Endothelial cell of umbilical vein (primary cell): ENCODE data around the gene ADTRP. TPM values are rescaled to one million over a fixed set of nuclear protein-coding genes. Genes with fewer than 3 reads are reported as not detected.

Source experiments
- BruUV-seq: library from RNA; stranded (reverse); fragments of 400-500 nt; replicated peaks from 2 replicates; lab custom pipeline; 2021; lab: Mats Ljungman, UMichigan
- CTCF ChIA-PET: fragments of 300-600, 350-600 bp; sonication (Branson Sonifier 250); formaldehyde crosslinking; loops from one replicate; lab custom pipeline; 2021; ENCODE audit warnings: antibody characterized with exemption, inconsistent platforms; lab: Charles Lee
- POLR2A ChIA-PET: fragments of 300-600, 350-600 bp; sonication (Branson Sonifier 250); formaldehyde crosslinking; loops from one replicate; lab custom pipeline; 2021; ENCODE audit warnings: antibody characterized with exemption, inconsistent platforms; lab: Charles Lee
- DNase-seq: peaks from one replicate; pipeline ENCODE4 v3.0.0-alpha.2; 2011; ENCODE audit warnings: low read depth, low spot score
- FAIRE-seq: peaks from 2 replicates; lab custom pipeline; 2011; peaks lifted over from hg19 to GRCh38; lab: Jason Lieb, UNC
- H2AFZ ChIP-seq: 2 replicates; pipeline ENCODE4 v1.6.0; 2012; ENCODE audit warnings: low read depth, low read length, control low read depth, inconsistent platforms
- H3K27ac ChIP-seq: 2 replicates; pipeline ENCODE4 v1.5.1; 2011; ENCODE audit warnings: low read depth, mild to moderate bottlenecking, control low read depth, low read length, moderate library complexity; ENCODE audit not compliant: insufficient read depth
- H3K27me3 ChIP-seq, 2 experiments: 2 replicates each; pipeline versions ENCODE4 v1.6.0 to v1.6.1; 2011; ENCODE audit warnings: low read length in 2 of 2, mixed read lengths in 1 of 2; ENCODE audit not compliant: control insufficient read depth in 2 of 2, insufficient read depth in 2 of 2
- H3K36me3 ChIP-seq, 2 experiments: 2 replicates in 1 of 2; 3 replicates in 1 of 2; pipeline ENCODE4 v1.5.1; 2011; ENCODE audit warnings: low read length in 2 of 2, mild to moderate bottlenecking in 1 of 2, moderate library complexity in 1 of 2; ENCODE audit not compliant: control insufficient read depth in 2 of 2, insufficient read depth in 2 of 2; ENCODE audit errors: extremely low read depth in 1 of 2
- H3K4me1 ChIP-seq: 3 replicates; pipeline ENCODE4 v1.5.1; 2011; ENCODE audit warnings: mild to moderate bottlenecking, low read length; ENCODE audit not compliant: control insufficient read depth, insufficient read depth; ENCODE audit errors: extremely low read depth
- H3K4me2 ChIP-seq: 2 replicates; pipeline ENCODE4 v1.6.1; 2011; ENCODE audit warnings: low read length, control low read depth, mixed read lengths; ENCODE audit not compliant: insufficient read depth
- H3K4me3 ChIP-seq, 3 experiments: fragments of 200-600 bp in 1 of 3; sonication (generic), shearing (Covaris generic) in 1 of 3; replicated peaks in 1 of 3; 2 replicates each; pipeline ENCODE4 v1.5.1; 2011 to 2016; ENCODE audit warnings: control low read depth in 3 of 3, low read length in 3 of 3, mild to moderate bottlenecking in 2 of 3, inconsistent platforms in 1 of 3, low read depth in 1 of 3, moderate library complexity in 1 of 3; ENCODE audit not compliant: insufficient read depth in 1 of 3
- H3K79me2 ChIP-seq: 2 replicates; pipeline ENCODE4 v1.6.0; 2012; ENCODE audit warnings: low read length, inconsistent platforms; ENCODE audit not compliant: control insufficient read depth, insufficient read depth
- H3K9ac ChIP-seq: replicated peaks from 2 replicates; pipeline ENCODE3; 2011; ENCODE audit warnings: low read length, control low read depth; ENCODE audit not compliant: insufficient read depth; ENCODE audit errors: extremely low read depth
- H3K9me1 ChIP-seq: replicated peaks from 3 replicates; pipeline ENCODE4 v1.6.0; 2011; ENCODE audit warnings: mild to moderate bottlenecking, low read length; ENCODE audit not compliant: control insufficient read depth, insufficient read depth; ENCODE audit errors: extremely low read depth
- H3K9me3 ChIP-seq: replicated peaks from 2 replicates; pipeline ENCODE4 v1.5.1; 2012; ENCODE audit warnings: low read length, inconsistent platforms; ENCODE audit not compliant: control insufficient read depth, insufficient read depth
- H4K20me1 ChIP-seq: replicated peaks from 2 replicates; pipeline ENCODE3; 2011; ENCODE audit warnings: mild to moderate bottlenecking, low read length; ENCODE audit not compliant: control insufficient read depth, insufficient read depth; ENCODE audit errors: extremely low read depth
- CTCF ChIP-seq, 2 donors: IDR thresholded peaks; 1 replicate in 1 of 2; 2 replicates in 1 of 2; pipeline ENCODE4 v1.5.1; 2011; ENCODE audit warnings: low read length in 2 of 2, mild to moderate bottlenecking in 2 of 2, moderate library complexity in 2 of 2, control low read depth in 1 of 2, inconsistent platforms in 1 of 2, low read depth in 1 of 2; ENCODE audit not compliant: insufficient read depth in 1 of 2; ENCODE audit errors: extremely low read depth in 1 of 2
- EZH2 ChIP-seq: IDR thresholded peaks from 2 replicates; pipeline ENCODE4 v1.6.1; 2012; ENCODE audit warnings: borderline replicate concordance, low read depth, mild to moderate bottlenecking, moderate library complexity, low read length, inconsistent platforms; ENCODE audit not compliant: severe bottlenecking
- FOS ChIP-seq: IDR thresholded peaks from 2 replicates; pipeline ENCODE4 v1.6.1; 2011; ENCODE audit warnings: mild to moderate bottlenecking, low read length, moderate library complexity, borderline replicate concordance; ENCODE audit not compliant: insufficient read depth
- GATA2 ChIP-seq: IDR thresholded peaks from 2 replicates; pipeline ENCODE4 v1.7.0; 2011; ENCODE audit warnings: low read depth, mild to moderate bottlenecking, moderate library complexity, mixed read lengths, low read length; ENCODE audit not compliant: insufficient read length, insufficient read depth
- JUN ChIP-seq: IDR thresholded peaks from 2 replicates; pipeline ENCODE4 v1.6.1; 2011; ENCODE audit warnings: borderline replicate concordance, low read depth; ENCODE audit not compliant: insufficient read length, insufficient read depth
- MAX ChIP-seq: IDR thresholded peaks from 2 replicates; pipeline ENCODE4 v1.6.1; 2011; ENCODE audit not compliant: insufficient read depth, insufficient read length
- MYC ChIP-seq: IDR thresholded peaks from one replicate; pipeline ENCODE4 v1.6.1; 2011; ENCODE audit warnings: mild to moderate bottlenecking, low read depth, low read length
- POLR2A ChIP-seq: IDR thresholded peaks from 2 replicates; pipeline ENCODE4 v1.6.1; 2012; ENCODE audit warnings: low read depth, mild to moderate bottlenecking, control low read depth, low read length
- POLR2AphosphoS5 ChIP-seq: IDR thresholded peaks from 2 replicates; pipeline ENCODE4 v1.6.1; 2012; ENCODE audit warnings: low read depth, mild to moderate bottlenecking, control low read depth, low read length, moderate library complexity; ENCODE audit not compliant: insufficient read depth
- dilution Hi-C: fragments of 300-500 bp; cut with MboI; formaldehyde crosslinking; loops from one replicate; pipeline ENCODE4 v1.15.0; 2019; ENCODE audit warnings: low sequenced_read_pairs; ENCODE audit not compliant: extremely low pct_ligation_motif_present
- intact Hi-C: fragments of 100-400 bp; cut with micrococcal nuclease; formaldehyde crosslinking; loops from one replicate; pipeline ENCODE4 v1.10.0; 2022
- polyA plus RNA-seq, 4 experiments: library from polyadenylated mRNA; depleted of rRNA in 3 of 4; stranded (reverse) in 3 of 4; unstranded in 1 of 4; fragments of >200 nt; gene quantifications; 2 replicates each; pipeline versions ENCODE4 v1.2.1 to v1.2.3, GENCODE V29; 2011 to 2012; ENCODE audit warnings: missing spikeins in 1 of 4
- total RNA-seq: library from RNA; stranded (reverse); gene quantifications from 2 replicates; pipeline ENCODE4 v1.2.3, GENCODE V29; 2021

Gene ADTRP
- total and polyA plus RNA-seq, 2 donors (not counting 3 experiments of a cell fraction or from before 2014, with no cell fraction given) = 3.3 to 4.4 TPM

GRCh38 chr6:11826779-11827178 is 48.2 kb upstream of the ADTRP start:
- Histone ChIP-seq H3K36me3 (no peaks in the 10 kb centered on the region), H3K4me1 (no peaks in the 10 kb centered on the region), H3K9ac (no peak overlapping the region), H3K4me2 (no peak overlapping the region), H3K9me1 (no peaks in the 10 kb centered on the region), H3K4me3 (no peak overlapping the region), H3K79me2 (no peaks in the 10 kb centered on the region), H4K20me1 (no peaks in the 10 kb centered on the region), H2AFZ (no peak overlapping the region), H3K27ac (no peak overlapping the region), H3K27me3 (peaks cover 0 to 2% of the 10 kb centered on the region in 2 experiments), H3K9me3 (no peaks in the 10 kb centered on the region)
- TF ChIP-seq GATA2 = no peak
- TF ChIP-seq MAX = no peak
- TF ChIP-seq POLR2AphosphoS5 = no peak
- TF ChIP-seq MYC = no peak
- no peak for TF ChIP-seq FOS
- no peak for TF ChIP-seq EZH2
- TF ChIP-seq POLR2A = no peak
- no peak for TF ChIP-seq CTCF (IDR thresholded peaks at IDR 0.05; ENCODE audit: extremely low read depth in 1 of 2, insufficient read depth in 1 of 2, low read depth in 1 of 2, low read length in 2 of 2)
- no peak for TF ChIP-seq JUN
- intact Hi-C loops = no loop called here
- no TSS peak for BruUV-seq
- dilution Hi-C loops = no loop called here
- DNase-seq (no peak), FAIRE-seq (no peak)
- POLR2A ChIA-PET = no interaction called here
- CTCF ChIA-PET = no interaction called here
